ENCODE data around the gene FADS2.

The FADS2 gene

GRCh38 chr11:61913699-61914395 lies 85.7 kb downstream of the FADS2 start:
- DNase-seq (ENCODE audit: low read depth, low spot score) = no peak
- no peak overlapping the region for H3K27ac ChIP-seq

- no peak overlapping the region for H3K27ac ChIP-seq
- DNase-seq (ENCODE audit: low read depth, low spot score) = no peak
These were observed 86.5 kb downstream of the FADS2 start for GRCh38 chr11:61914471-61915171.

- DNase-seq (ENCODE audit: low read depth, low spot score) = no peak
- H3K27ac ChIP-seq = no peak overlapping the region
These were observed 88.7 kb downstream of the FADS2 start for GRCh38 chr11:61916737-61917333.

Measured in epithelial cell of prostate (primary cell).